Gastrocnemius medialis (tissue), 4 donors: ENCODE measurements around the gene PAX5. TPM values are rescaled to one million over a fixed set of nuclear protein-coding genes. Genes with fewer than 3 reads are reported as not detected.

ENCODE experiments used
- ATAC-seq, 2 donors: fragments of 150-250 bp; one replicate each; pipeline ENCODE4 v1.9.1; 2016
- DNase-seq, 2 donors: peaks; one replicate each; pipeline ENCODE4 v3.0.0-alpha.2; 2019
- H3K27ac ChIP-seq, 4 donors: fragments of 200-600 bp; sonication (generic); 1 replicate in 1 of 4; 2 replicates in 3 of 4; pipeline ENCODE4 v1.5.1; 2016 to 2018; ENCODE audit warnings: mild to moderate bottlenecking in 2 of 4, moderate library complexity in 1 of 4
- H3K27me3 ChIP-seq, 3 donors: fragments of 200-600 bp; sonication (generic) in 2 of 3; 1 replicate in 1 of 3; 2 replicates in 2 of 3; pipeline versions ENCODE4 v1.5.1 to v1.6.0; 2016 to 2019; ENCODE audit warnings: mild to moderate bottlenecking in 1 of 3, moderate library complexity in 1 of 3
- H3K36me3 ChIP-seq, 2 donors: fragments of 200-600 bp; sonication (generic) in 1 of 2; one replicate each; pipeline ENCODE4 v1.5.1; 2017 to 2018
- H3K4me1 ChIP-seq, 2 donors: fragments of 200-600 bp; sonication (generic) in 1 of 2; one replicate each; pipeline ENCODE4 v1.5.1; 2016 to 2017; ENCODE audit warnings: mild to moderate bottlenecking in 2 of 2
- H3K4me3 ChIP-seq, 4 donors: fragments of 200-600 bp; sonication (generic) in 3 of 4; 1 replicate in 1 of 4; 2 replicates in 3 of 4; pipeline ENCODE4 v1.5.1; 2016 to 2019; ENCODE audit warnings: mild to moderate bottlenecking in 2 of 4
- H3K9me3 ChIP-seq, 3 donors: fragments of 200-600 bp; sonication (generic) in 2 of 3; 1 replicate in 1 of 3; 2 replicates in 2 of 3; pipeline ENCODE4 v1.5.1; 2016 to 2019
- CTCF ChIP-seq, 5 experiments: fragments of 450-650 bp in 3 of 5; fragments of 200-600 bp in 2 of 5; sonication (generic) in 2 of 5; IDR thresholded peaks in 4 of 5; conservative IDR thresholded peaks in 1 of 5; 1 replicate in 4 of 5; 2 replicates in 1 of 5; pipeline ENCODE4 v1.5.1; 2016 to 2019; ENCODE audit warnings: antibody characterized with exemption in 5 of 5, mild to moderate bottlenecking in 3 of 5, moderate library complexity in 3 of 5
- POLR2A ChIP-seq, 2 donors: fragments of 450-650 bp; IDR thresholded peaks; one replicate each; pipeline ENCODE4 v1.6.1; 2017; ENCODE audit warnings: antibody characterized with exemption in 2 of 2, mild to moderate bottlenecking in 2 of 2, moderate library complexity in 2 of 2
- in situ Hi-C, 4 donors: fragments of 200-750 bp; cut with MboI; loops; one replicate each; pipeline versions ENCODE4 v1.15.0 to v1.8.0; 2017; ENCODE audit warnings: low sequenced_read_pairs in 4 of 4
- intact Hi-C: fragments of 100-400 bp; cut with DNase I; formaldehyde crosslinking; loops from one replicate; pipeline ENCODE4 v1.15.1; 2023; ENCODE audit warnings: low total_unique reads
- total RNA-seq, 4 donors: library from RNA; depleted of rRNA; stranded (reverse); fragments of >200 nt; gene quantifications; one replicate each; pipeline versions ENCODE4 v1.1.0 to v1.2.3, GENCODE V29; 2016

PAX5 gene
- total RNA-seq, 4 donors from 2014 or later = 0.19 TPM; not detected in 3

- in situ Hi-C loops = loop anchor here in 1 of 4 donors (25.0 kb wide), 1 partner anchor 99 kb away; no protein-coding TSS in a partner anchor
- H3K4me3 ChIP-seq = peak overlapping the region in 1 of 4 donors; percentile 28
Observed at GRCh38 chr9:36985769-36986467, 48.1 kb downstream of the PAX5 start.

GRCh38 chr9:36985061-36985768 is 48.9 kb downstream of the PAX5 start:
- DNase-seq (no peak), ATAC-seq (no peak)
- intact Hi-C loops (no loop called here), in situ Hi-C loops (loop anchor here in 1 of 4 donors (25.0 kb wide), 1 partner anchor 98 kb away; no protein-coding TSS in a partner anchor)
- TF ChIP-seq CTCF (IDR thresholded peaks at IDR 0.05 in 4 of 5, conservative IDR thresholded peaks at IDR 0.05 in 1 of 5) (no peak), POLR2A (IDR thresholded peaks at IDR 0.05) (no peak)
- Histone ChIP-seq H3K36me3 (no peaks in the 10 kb centered on the region), H3K4me1 (no peaks in the 10 kb centered on the region), H3K4me3 (no peak overlapping the region), H3K27ac (no peak overlapping the region), H3K27me3 (peaks cover 40 to 66% (median 50%) of the 10 kb centered on the region in 3 donors), H3K9me3 (no peaks in the 10 kb centered on the region)

More at GRCh38 chr9:36985769-36986467, 48.1 kb downstream of the PAX5 start:
- Histone ChIP-seq H3K4me1 (no peaks in the 10 kb centered on the region), H3K9me3 (peaks cover 0 to 5% (median 0%) of the 10 kb centered on the region in 3 donors), H3K27me3 (peaks cover 40 to 72% (median 57%) of the 10 kb centered on the region in 3 donors), H3K27ac (no peak overlapping the region), H3K36me3 (no peaks in the 10 kb centered on the region)
- no peak for TF ChIP-seq POLR2A (IDR thresholded peaks at IDR 0.05)
- no peak for TF ChIP-seq CTCF (IDR thresholded peaks at IDR 0.05 in 4 of 5, conservative IDR thresholded peaks at IDR 0.05 in 1 of 5)
- DNase-seq (no peak), ATAC-seq (no peak)
- intact Hi-C loops = no loop called here

- no peaks in the 10 kb centered on the region for H3K36me3 ChIP-seq
- H3K4me3 ChIP-seq = no peak overlapping the region
- ATAC-seq (no peak), DNase-seq (no peak)
- peaks cover 10 to 23% (median 17%) of the 10 kb centered on the region in 3 donors for H3K27me3 ChIP-seq
- TF ChIP-seq CTCF (IDR thresholded peaks at IDR 0.05 in 4 of 5, conservative IDR thresholded peaks at IDR 0.05 in 1 of 5) = no peak
- TF ChIP-seq POLR2A (IDR thresholded peaks at IDR 0.05) = no peak
- in situ Hi-C loops = loop anchor here in 1 of 4 donors (25.0 kb wide), 1 partner anchor 93 kb away; no protein-coding TSS in a partner anchor
- H3K27ac ChIP-seq = no peak overlapping the region
- no peaks in the 10 kb centered on the region for H3K9me3 ChIP-seq
- intact Hi-C loops = no loop called here
- H3K4me1 ChIP-seq = no peaks in the 10 kb centered on the region
Observed at GRCh38 chr9:36980148-36980974, 53.7 kb downstream of the PAX5 start.

- H3K36me3 ChIP-seq = no peaks in the 10 kb centered on the region
- TF ChIP-seq POLR2A (IDR thresholded peaks at IDR 0.05) = no peak
- TF ChIP-seq CTCF (IDR thresholded peaks at IDR 0.05 in 4 of 5, conservative IDR thresholded peaks at IDR 0.05 in 1 of 5) = no peak
- no peak overlapping the region for H3K27ac ChIP-seq
- DNase-seq = no peak
- H3K9me3 ChIP-seq = no peaks in the 10 kb centered on the region
- no peaks in the 10 kb centered on the region for H3K4me1 ChIP-seq
- H3K27me3 ChIP-seq = no peaks in the 10 kb centered on the region
- intact Hi-C loops = no loop called here
- no peak for ATAC-seq
- H3K4me3 ChIP-seq = no peak overlapping the region
- in situ Hi-C loops = loop anchor here in 1 of 4 donors (25.0 kb wide), 1 partner anchor 89 kb away; no protein-coding TSS in a partner anchor
Observed at GRCh38 chr9:36976371-36977030, 57.6 kb downstream of the PAX5 start.
